GM23248 (cell line): ENCODE data around the gene MON1B. TPM values are rescaled to one million over a fixed set of nuclear protein-coding genes. Genes with fewer than 3 reads are reported as not detected.
"Not testable (repeated sequence)": the region's sequence is repeated elsewhere in the genome, so short reads cannot be mapped to it uniquely, and the experiment has no call there.

ENCODE experiments used
- DNase-seq: peaks from one replicate; pipeline ENCODE4 v3.0.0-alpha.2; 2015
- H2AFZ ChIP-seq: fragments of 200-600 bp; sonication (generic); 2 replicates; pipeline ENCODE4 v1.6.1; 2016; ENCODE audit warnings: antibody characterized with exemption
- H3F3A ChIP-seq: fragments of 200-600 bp; sonication (generic); 2 replicates; pipeline ENCODE4 v1.6.1; 2016; ENCODE audit warnings: mild to moderate bottlenecking, antibody characterized with exemption, mixed run types; ENCODE audit not compliant: insufficient read depth
- H3K27ac ChIP-seq: fragments of 200-600 bp; sonication (generic); 2 replicates; pipeline ENCODE4 v1.5.1; 2016; ENCODE audit warnings: mild to moderate bottlenecking
- H3K27me3 ChIP-seq: fragments of 200-600 bp; sonication (generic); replicated peaks from 2 replicates; pipeline ENCODE4 v1.6.1; 2016; ENCODE audit warnings: mild to moderate bottlenecking; ENCODE audit not compliant: insufficient read depth
- H3K36me3 ChIP-seq: fragments of 200-600 bp; sonication (generic); 2 replicates; pipeline ENCODE4 v1.6.1; 2016; ENCODE audit warnings: low read depth, mild to moderate bottlenecking
- H3K4me1 ChIP-seq: fragments of 200-600 bp; sonication (generic); 2 replicates; pipeline ENCODE4 v1.6.1; 2016; ENCODE audit warnings: mild to moderate bottlenecking; ENCODE audit not compliant: insufficient read depth
- H3K4me2 ChIP-seq: fragments of 200-600 bp; sonication (generic); one replicate; pipeline ENCODE4 v1.6.1; 2016; ENCODE audit warnings: mild to moderate bottlenecking; ENCODE audit not compliant: unreplicated experiment
- H3K4me3 ChIP-seq: fragments of 200-600 bp; sonication (generic); 2 replicates; pipeline ENCODE4 v1.5.1; 2016; ENCODE audit warnings: mild to moderate bottlenecking
- H3K79me2 ChIP-seq: fragments of 200-600 bp; sonication (generic); 2 replicates; pipeline ENCODE4 v1.6.1; 2016; ENCODE audit warnings: mild to moderate bottlenecking; ENCODE audit not compliant: insufficient read depth
- H3K9ac ChIP-seq: fragments of 200-600 bp; sonication (generic); 2 replicates; pipeline ENCODE4 v1.6.1; 2016; ENCODE audit warnings: mild to moderate bottlenecking
- H3K9me2 ChIP-seq: fragments of 200-600 bp; sonication (generic); 2 replicates; pipeline ENCODE4 v1.6.1; 2016; ENCODE audit warnings: mixed run types, mild to moderate bottlenecking, moderate library complexity; ENCODE audit not compliant: insufficient read depth
- H3K9me3 ChIP-seq: fragments of 200-600 bp; sonication (generic); one replicate; pipeline ENCODE4 v1.6.1; 2017; ENCODE audit warnings: low read depth
- H4K20me1 ChIP-seq: fragments of 200-600 bp; sonication (generic); 2 replicates; pipeline ENCODE4 v1.6.0; 2016; ENCODE audit not compliant: insufficient read depth
- EZH2 ChIP-seq: fragments of 200-600 bp; sonication (generic); IDR thresholded peaks from 2 replicates; pipeline ENCODE4 v1.6.1; 2018; ENCODE audit warnings: antibody characterized with exemption, mild to moderate bottlenecking; ENCODE audit not compliant: insufficient read depth, poor library complexity, severe bottlenecking
- EZH2phosphoT487 ChIP-seq: fragments of 200-600 bp; sonication (generic); IDR thresholded peaks from 2 replicates; pipeline ENCODE4 v1.6.1; 2018; ENCODE audit warnings: antibody characterized with exemption, moderate library complexity, mild to moderate bottlenecking, low read depth; ENCODE audit not compliant: insufficient read depth
- WGBS, 2 experiments: methylation state at CpG; one replicate each; pipeline ENCODE4 v1.1.6; 2015 to 2017; ENCODE audit warnings: low lambda C conversion rate in 2 of 2, low coverage in 1 of 2; ENCODE audit errors: missing lambda C conversion rate in 2 of 2; 5-methylcytosine and 5-hydroxymethylcytosine counted together
- in situ Hi-C: fragments of 300-500 bp; cut with MboI; formaldehyde crosslinking; loops from 2 replicates; pipeline ENCODE4 v1.15.0; 2020
- polyA plus RNA-seq: library from polyadenylated mRNA; unstranded; fragments of >200 nt; fragmentation: Nextera tagmentation; extraction: Ambion mirVana; gene quantifications from 2 replicates; pipeline ENCODE4 v1.2.1, GENCODE V29; 2016
- total RNA-seq: library from RNA; depleted of rRNA; stranded (reverse); fragments of >200 nt; shearing (Covaris generic); gene quantifications from 2 replicates; pipeline ENCODE4 v1.2.3, GENCODE V29; 2014

MON1B gene
- total and polyA plus RNA-seq, 2 experiments from 2014 or later, result 9.3 to 22.8 TPM

DNA sequence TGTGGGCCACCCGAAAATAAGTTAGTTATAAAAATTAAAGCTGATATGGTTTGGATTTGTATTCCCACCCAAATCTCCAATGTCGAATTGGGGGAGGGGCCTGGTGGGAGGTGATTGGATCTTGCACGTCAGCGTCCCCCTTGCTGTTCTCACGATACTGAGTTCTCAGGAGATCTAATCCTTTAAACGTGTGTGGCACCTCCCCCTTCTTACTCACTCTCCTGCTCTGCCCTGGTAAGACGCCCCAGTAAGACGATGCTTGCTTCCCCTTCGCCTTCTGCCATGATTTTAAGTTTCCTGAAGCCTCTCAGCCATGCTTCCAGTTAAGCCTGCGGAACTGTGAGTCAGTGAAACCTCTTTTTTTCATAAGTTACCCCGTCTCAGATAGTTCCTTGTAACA lies 43.6 kb downstream of the MON1B start:
- Histone ChIP-seq H3K36me3 (no peaks in the 10 kb centered on the region), H3K27me3 (peaks cover 22% of the 10 kb centered on the region), H2AFZ (no peak overlapping the region), H3K9ac (no peak overlapping the region), H4K20me1 (no peaks in the 10 kb centered on the region), H3K79me2 (no peaks in the 10 kb centered on the region), H3K27ac (no peak overlapping the region), H3K9me3 (no peaks in the 10 kb centered on the region), H3K4me3 (no peak overlapping the region), H3K4me2 (no peak overlapping the region), H3F3A (no peaks in the 10 kb centered on the region), H3K4me1 (no peaks in the 10 kb centered on the region), H3K9me2 (no peaks in the 10 kb centered on the region)
- 34 to 42% methylated on average over 11 of the region's 11 CpGs for WGBS, 2 experiments
- in situ Hi-C loops, result loop anchor here (25.0 kb wide), 1 partner anchor 753 kb away; no protein-coding TSS in a partner anchor
- no peak for DNase-seq
- TF ChIP-seq EZH2phosphoT487 (no peak), EZH2 (no peak)

- WGBS, 2 experiments, result 3 to 4% methylated on average over 21 of the region's 21 CpGs
- Histone ChIP-seq H3K27ac (no peak overlapping the region), H3K9me2 (no peaks in the 10 kb centered on the region), H3K9me3 (no peaks in the 10 kb centered on the region), H4K20me1 (no peaks in the 10 kb centered on the region), H3K36me3 (no peaks in the 10 kb centered on the region), H3K27me3 (peaks cover 24% of the 10 kb centered on the region), H3F3A (no peaks in the 10 kb centered on the region), H3K9ac (no peak overlapping the region), H2AFZ (peak overlapping the region; percentile 75), H3K4me1 (no peaks in the 10 kb centered on the region), H3K4me3 (peak overlapping the region; percentile 51), H3K79me2 (no peaks in the 10 kb centered on the region), H3K4me2 (peak overlapping the region; percentile 55)
- no peak for TF ChIP-seq EZH2
- no peak for TF ChIP-seq EZH2phosphoT487
- in situ Hi-C loops, result loop anchor here (25.0 kb wide), 1 partner anchor 751 kb away; no protein-coding TSS in a partner anchor
- peak; percentile 87 for DNase-seq
These were observed 45.1 kb downstream of the MON1B start for GRCh38 chr16:77236063-77236511.

DNA sequence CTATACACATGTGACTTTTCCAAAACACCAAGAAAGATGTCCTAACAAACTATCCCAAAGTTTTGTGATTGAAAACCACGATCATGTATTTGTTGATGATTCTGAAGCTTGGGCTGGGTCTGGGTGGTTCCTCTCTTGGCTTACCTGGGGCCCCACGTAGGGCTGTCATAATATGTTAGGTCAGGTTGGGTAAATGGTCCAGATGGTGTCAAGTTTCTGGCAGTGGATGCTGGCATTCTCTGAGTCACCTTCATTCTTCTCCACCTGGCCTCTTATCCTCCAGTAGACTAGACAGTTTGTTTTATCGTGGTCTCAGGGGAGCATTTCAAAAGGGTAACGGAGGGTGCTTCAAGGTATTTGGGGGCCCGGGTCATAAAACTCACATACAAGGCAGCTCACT lies 47.6 kb downstream of the MON1B start:
- H3K4me2 ChIP-seq, result no peak overlapping the region
- H3K79me2 ChIP-seq, result no peaks in the 10 kb centered on the region
- DNase-seq, result no peak
- H3K9me3 ChIP-seq, result no peaks in the 10 kb centered on the region
- H2AFZ ChIP-seq, result no peak overlapping the region
- no peaks in the 10 kb centered on the region for H4K20me1 ChIP-seq
- no peak overlapping the region for H3K27ac ChIP-seq
- H3K9me2 ChIP-seq, result no peaks in the 10 kb centered on the region
- H3K4me3 ChIP-seq, result no peak overlapping the region
- no peaks in the 10 kb centered on the region for H3K36me3 ChIP-seq
- H3K9ac ChIP-seq, result no peak overlapping the region
- H3K27me3 ChIP-seq, result peaks cover 18% of the 10 kb centered on the region; the same call in 1 of the 2 replicates
- TF ChIP-seq EZH2, result no peak
- no peak for TF ChIP-seq EZH2phosphoT487
- in situ Hi-C loops, result loop anchor here (25.0 kb wide), 1 partner anchor 749 kb away; no protein-coding TSS in a partner anchor
- no peaks in the 10 kb centered on the region for H3F3A ChIP-seq
- no peaks in the 10 kb centered on the region for H3K4me1 ChIP-seq
- 69 to 81% methylated on average over 5 of the region's 5 CpGs for WGBS, 2 experiments

DNA sequence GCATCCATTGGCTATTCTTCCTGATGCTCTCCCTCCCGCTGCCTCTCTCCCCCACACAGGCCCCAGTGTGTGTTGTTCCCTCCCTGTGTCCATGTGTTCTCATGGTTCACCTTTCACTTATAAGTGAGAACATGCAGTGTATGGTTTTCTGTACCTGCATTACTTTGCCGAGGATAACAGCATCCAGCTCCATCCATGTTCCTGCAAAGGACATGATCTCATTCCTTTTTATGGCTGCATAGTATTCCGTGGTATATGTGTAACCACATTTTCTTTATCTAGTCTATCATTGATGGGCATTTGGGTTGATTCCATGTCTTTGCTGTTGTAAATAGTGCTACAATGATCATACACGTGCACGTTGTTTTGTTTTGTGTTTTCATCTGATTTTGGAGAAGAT lies 51.5 kb downstream of the MON1B start:
- H3K79me2 ChIP-seq, H3K9me2 ChIP-seq, H4K20me1 ChIP-seq, H3K36me3 ChIP-seq, H3F3A ChIP-seq, H3K27ac ChIP-seq, H3K9me3 ChIP-seq, H3K9ac ChIP-seq, H2AFZ ChIP-seq, H3K4me1 ChIP-seq, H3K4me2 ChIP-seq, DNase-seq, H3K4me3 ChIP-seq: not testable (repeated sequence)
- WGBS, 2 experiments, result 78 to 88% methylated on average over 5 of the region's 5 CpGs
- in situ Hi-C loops, result loop anchor here (5.0 to 25.0 kb wide), 2 partner anchors 345 to 745 kb away; no protein-coding TSS in a partner anchor
- peaks cover 13% of the 10 kb centered on the region; the same call in 1 of the 2 replicates for H3K27me3 ChIP-seq

DNA sequence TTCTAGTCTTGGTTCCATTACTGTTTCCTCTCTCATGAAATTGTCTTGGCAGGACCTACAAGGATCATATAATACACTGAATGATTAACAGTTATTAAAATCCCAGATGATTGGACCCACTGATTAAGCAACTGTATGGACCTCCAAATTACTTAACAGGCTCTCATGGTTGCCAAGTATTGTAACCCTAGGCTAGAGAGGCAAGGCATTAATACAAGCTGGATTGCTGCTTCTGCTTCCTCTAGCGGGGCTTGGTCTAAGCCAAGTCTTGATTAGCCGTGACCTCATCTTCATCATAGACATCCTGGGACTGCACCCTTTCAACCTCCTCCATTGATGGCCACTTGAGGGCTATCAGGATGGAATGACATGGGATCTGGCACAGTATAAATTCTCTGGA lies 55.2 kb downstream of the MON1B start:
- Histone ChIP-seq H3K4me2 (no peak overlapping the region), H3K9me3 (no peaks in the 10 kb centered on the region), H3F3A (no peaks in the 10 kb centered on the region), H3K4me1 (no peaks in the 10 kb centered on the region), H2AFZ (no peak overlapping the region), H3K79me2 (no peaks in the 10 kb centered on the region), H3K4me3 (no peak overlapping the region), H4K20me1 (no peaks in the 10 kb centered on the region), H3K9ac (no peak overlapping the region), H3K9me2 (no peaks in the 10 kb centered on the region), H3K36me3 (no peaks in the 10 kb centered on the region), H3K27me3 (no peaks in the 10 kb centered on the region; the same call in 1 of the 2 replicates), H3K27ac (no peak overlapping the region)
- in situ Hi-C loops, result loop anchor here (25.0 kb wide), 1 partner anchor 741 kb away; no protein-coding TSS in a partner anchor
- WGBS, 2 experiments, result 44 to 65% methylated on average over 2 of the region's 2 CpGs
- TF ChIP-seq EZH2phosphoT487, result no peak
- no peak for TF ChIP-seq EZH2
- no peak for DNase-seq
